OCI-LY3 (cell line): Measurements from ENCODE around the gene SLC13A2.

ENCODE experiments used
- H2AFZ ChIP-seq: fragments of 200-600, 300-600 bp; shearing (Covaris generic); 2 replicates; pipeline ENCODE4 v1.6.0; 2014; ENCODE audit warnings: antibody characterized with exemption, low read depth, low read length
- H3K27ac ChIP-seq: fragments of 200-600, 300-600 bp; sonication (generic); 2 replicates; pipeline ENCODE4 v1.5.1; 2014; ENCODE audit warnings: mild to moderate bottlenecking, low read length, moderate library complexity, mixed read lengths
- H3K27me3 ChIP-seq: fragments of 200-600, 300-600 bp; sonication (generic); 2 replicates; pipeline ENCODE4 v1.6.1; 2014; ENCODE audit warnings: low read depth, low read length, mixed read lengths
- H3K36me3 ChIP-seq: fragments of 200-600, 300-600 bp; sonication (generic); replicated peaks from 2 replicates; pipeline ENCODE3; 2014; ENCODE audit warnings: low read depth, low read length, mixed read lengths
- H3K4me1 ChIP-seq: fragments of 300-600, 200-600 bp; sonication (generic); 2 replicates; pipeline ENCODE4 v1.6.1; 2014; ENCODE audit warnings: low read length, mixed read lengths
- H3K4me2 ChIP-seq: fragments of 200-600, 300-600 bp; sonication (generic); 2 replicates; pipeline ENCODE4 v1.6.1; 2014; ENCODE audit warnings: low read length, mixed read lengths
- H3K4me3 ChIP-seq: fragments of 300-600, 200-600 bp; sonication (generic); 2 replicates; pipeline ENCODE4 v1.5.1; 2014; ENCODE audit warnings: antibody characterized with exemption, mild to moderate bottlenecking, low read length, moderate library complexity
- H3K79me2 ChIP-seq: fragments of 300-600, 200-600 bp; shearing (Covaris generic); 2 replicates; pipeline ENCODE4 v1.6.1; 2014; ENCODE audit warnings: mild to moderate bottlenecking, low read length, mixed read lengths
- H3K9ac ChIP-seq: fragments of 300-600, 200-600 bp; shearing (Covaris generic); 2 replicates; pipeline ENCODE4 v1.6.0; 2014; ENCODE audit warnings: mild to moderate bottlenecking, low read length, moderate library complexity
- H3K9me3 ChIP-seq: fragments of 200-600, 300-600 bp; shearing (Covaris generic); 2 replicates; pipeline ENCODE4 v1.6.1; 2014; ENCODE audit warnings: low read length, mixed read lengths; ENCODE audit not compliant: insufficient read depth
- H4K20me1 ChIP-seq: fragments of 200-600, 300-600 bp; sonication (generic); 2 replicates; pipeline ENCODE4 v1.6.1; 2016; ENCODE audit warnings: low read length, mixed read lengths; ENCODE audit not compliant: insufficient read depth
- CTCF ChIP-seq: fragments of 200-600, 300-600 bp; sonication (generic); IDR thresholded peaks from 2 replicates; pipeline ENCODE4 v1.5.1; 2014; ENCODE audit warnings: antibody characterized with exemption, low read length, low read depth
- EZH2phosphoT487 ChIP-seq: fragments of 200-600 bp; shearing (Covaris generic); IDR thresholded peaks from 2 replicates; pipeline ENCODE4 v1.6.1; 2018; ENCODE audit warnings: antibody characterized with exemption, mixed run types, low read depth

The SLC13A2 gene

DNA sequence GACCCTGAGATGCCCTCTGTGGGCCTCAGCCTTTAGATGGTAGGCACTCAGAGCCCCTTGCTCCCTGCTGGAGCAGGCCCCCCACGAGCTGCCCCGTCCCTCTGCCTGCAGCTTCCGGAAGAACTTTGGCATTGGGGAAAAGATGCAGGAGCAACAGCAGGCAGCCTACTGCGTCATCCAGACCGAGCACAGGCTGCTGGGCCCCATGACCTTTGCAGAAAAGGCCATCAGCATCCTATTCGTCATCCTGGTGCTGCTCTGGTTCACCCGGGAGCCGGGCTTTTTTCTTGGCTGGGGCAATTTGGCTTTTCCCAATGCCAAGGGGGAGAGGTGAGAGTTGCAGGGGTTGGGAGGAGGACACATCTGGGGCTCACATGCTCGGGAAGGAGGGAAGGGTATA lies 20.0 kb downstream of the SLC13A2 start:
- no peak overlapping the region for H3K4me2 ChIP-seq
- H3K4me1 ChIP-seq = peaks cover 10% of the 10 kb centered on the region
- no peak overlapping the region for H3K4me3 ChIP-seq
- no peak for TF ChIP-seq EZH2phosphoT487
- no peak for TF ChIP-seq CTCF
- H3K79me2 ChIP-seq = no peaks in the 10 kb centered on the region
- H3K9ac ChIP-seq = no peak overlapping the region
- no peak overlapping the region for H2AFZ ChIP-seq
- no peaks in the 10 kb centered on the region for H4K20me1 ChIP-seq
- H3K27ac ChIP-seq = no peak overlapping the region
- H3K36me3 ChIP-seq = no peaks in the 10 kb centered on the region
- no peaks in the 10 kb centered on the region for H3K9me3 ChIP-seq
- H3K27me3 ChIP-seq = peaks cover 15% of the 10 kb centered on the region

DNA sequence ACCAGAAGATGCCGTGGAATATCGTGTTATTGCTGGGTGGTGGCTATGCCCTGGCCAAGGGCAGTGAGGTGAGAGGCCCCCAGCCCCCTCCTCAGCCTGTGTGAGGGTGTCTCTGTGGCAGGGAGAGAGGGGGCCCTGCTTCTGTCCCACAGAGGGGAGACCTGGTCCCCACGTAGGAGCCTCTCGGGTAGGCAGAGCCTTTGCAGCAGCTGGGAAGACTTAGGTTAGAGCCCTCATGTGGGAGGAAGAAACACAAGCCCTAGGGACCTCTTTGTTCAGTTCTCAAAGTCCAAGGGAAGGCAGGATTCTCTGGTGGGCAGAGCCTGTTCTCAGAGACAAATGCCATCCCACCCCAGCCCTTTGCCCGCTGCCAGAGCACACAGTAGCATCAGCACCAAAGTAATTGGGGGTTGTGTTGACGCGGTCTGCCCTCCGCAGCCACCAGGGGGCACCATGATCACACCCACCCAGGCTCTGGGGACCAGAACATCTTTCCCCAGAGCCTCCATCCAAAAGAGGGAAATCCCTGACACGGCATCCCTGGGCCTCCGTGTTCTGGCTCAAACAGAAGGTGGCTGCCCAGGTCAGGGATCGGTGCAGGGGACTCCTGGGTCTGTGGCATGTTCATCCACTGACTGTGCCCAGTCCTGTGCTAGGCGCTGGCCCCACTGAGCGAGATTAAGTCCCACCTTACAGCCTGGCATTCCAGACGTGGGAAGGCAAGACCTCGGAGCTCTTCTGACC lies 21.2 kb downstream of the SLC13A2 start:
- peaks cover 15% of the 10 kb centered on the region for H3K27me3 ChIP-seq
- no peaks in the 10 kb centered on the region for H3K9me3 ChIP-seq
- H3K9ac ChIP-seq = no peak overlapping the region
- no peaks in the 10 kb centered on the region for H3K36me3 ChIP-seq
- peak overlapping the region; percentile 12; the same call in 1 of the 2 replicates for H2AFZ ChIP-seq
- TF ChIP-seq EZH2phosphoT487 (no peak), CTCF (peak; percentile 94)
- peaks cover 22% of the 10 kb centered on the region for H3K4me1 ChIP-seq
- peak overlapping the region; percentile 57 for H3K4me2 ChIP-seq
- no peak overlapping the region for H3K27ac ChIP-seq
- H3K4me3 ChIP-seq = no peak overlapping the region
- no peaks in the 10 kb centered on the region for H3K79me2 ChIP-seq
- no peaks in the 10 kb centered on the region for H4K20me1 ChIP-seq

GRCh38 chr17:28495635-28496034 lies 22.2 kb downstream of the SLC13A2 start:
- no peak overlapping the region for H2AFZ ChIP-seq
- TF ChIP-seq CTCF (no peak), EZH2phosphoT487 (no peak)
- no peak overlapping the region for H3K9ac ChIP-seq
- H3K27me3 ChIP-seq = peaks cover 15% of the 10 kb centered on the region
- H4K20me1 ChIP-seq = no peaks in the 10 kb centered on the region
- peaks cover 32% of the 10 kb centered on the region for H3K4me1 ChIP-seq
- H3K27ac ChIP-seq = no peak overlapping the region
- H3K4me2 ChIP-seq = no peak overlapping the region
- H3K9me3 ChIP-seq = no peaks in the 10 kb centered on the region
- no peak overlapping the region for H3K4me3 ChIP-seq
- H3K36me3 ChIP-seq = no peaks in the 10 kb centered on the region
- H3K79me2 ChIP-seq = no peaks in the 10 kb centered on the region

DNA sequence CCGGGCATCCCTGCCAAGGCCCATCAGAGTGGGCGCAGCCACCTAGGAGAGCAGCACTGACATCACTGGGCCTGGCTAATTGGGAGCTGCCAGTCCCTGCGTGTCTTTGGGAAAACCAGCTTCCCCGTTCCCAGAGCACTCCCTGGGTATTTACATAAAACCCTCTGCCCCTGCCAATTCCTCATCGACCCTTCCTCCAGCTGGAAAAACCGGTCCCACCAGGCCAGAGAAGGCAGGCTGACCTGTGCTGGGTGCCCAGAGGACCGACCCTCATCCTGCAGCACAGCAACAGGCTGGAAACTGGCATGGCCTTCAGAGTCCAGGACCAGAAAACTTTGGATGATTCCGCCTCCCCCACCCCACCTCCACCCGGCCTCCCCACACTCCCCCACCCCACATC lies 24.5 kb downstream of the SLC13A2 start:
- H3K4me3 ChIP-seq = no peak overlapping the region
- no peak overlapping the region for H3K27ac ChIP-seq
- H2AFZ ChIP-seq = no peak overlapping the region
- H3K79me2 ChIP-seq = no peaks in the 10 kb centered on the region
- TF ChIP-seq CTCF (no peak), EZH2phosphoT487 (no peak)
- H3K9me3 ChIP-seq = no peaks in the 10 kb centered on the region
- H4K20me1 ChIP-seq = no peaks in the 10 kb centered on the region
- H3K36me3 ChIP-seq = no peaks in the 10 kb centered on the region
- H3K27me3 ChIP-seq = peaks cover 3% of the 10 kb centered on the region; the same call in 1 of the 2 replicates
- H3K4me2 ChIP-seq = no peak overlapping the region
- peaks cover 53% of the 10 kb centered on the region for H3K4me1 ChIP-seq
- no peak overlapping the region for H3K9ac ChIP-seq
